ENCODE data around the gene MISP.
"Not testable (repeated sequence)": the region's sequence is repeated elsewhere in the genome, so short reads cannot be mapped to it uniquely, and the experiment has no call there.

The MISP gene, protein sequence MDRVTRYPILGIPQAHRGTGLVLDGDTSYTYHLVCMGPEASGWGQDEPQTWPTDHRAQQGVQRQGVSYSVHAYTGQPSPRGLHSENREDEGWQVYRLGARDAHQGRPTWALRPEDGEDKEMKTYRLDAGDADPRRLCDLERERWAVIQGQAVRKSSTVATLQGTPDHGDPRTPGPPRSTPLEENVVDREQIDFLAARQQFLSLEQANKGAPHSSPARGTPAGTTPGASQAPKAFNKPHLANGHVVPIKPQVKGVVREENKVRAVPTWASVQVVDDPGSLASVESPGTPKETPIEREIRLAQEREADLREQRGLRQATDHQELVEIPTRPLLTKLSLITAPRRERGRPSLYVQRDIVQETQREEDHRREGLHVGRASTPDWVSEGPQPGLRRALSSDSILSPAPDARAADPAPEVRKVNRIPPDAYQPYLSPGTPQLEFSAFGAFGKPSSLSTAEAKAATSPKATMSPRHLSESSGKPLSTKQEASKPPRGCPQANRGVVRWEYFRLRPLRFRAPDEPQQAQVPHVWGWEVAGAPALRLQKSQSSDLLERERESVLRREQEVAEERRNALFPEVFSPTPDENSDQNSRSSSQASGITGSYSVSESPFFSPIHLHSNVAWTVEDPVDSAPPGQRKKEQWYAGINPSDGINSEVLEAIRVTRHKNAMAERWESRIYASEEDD

GRCh38 chr19:750640-751423 is at the start of gene MISP:
Gene MISP (plus strand): TSS chr19:751112. CDS start chr19:756947, 5,835 bp downstream.
- no peak for DNase-seq

DNA sequence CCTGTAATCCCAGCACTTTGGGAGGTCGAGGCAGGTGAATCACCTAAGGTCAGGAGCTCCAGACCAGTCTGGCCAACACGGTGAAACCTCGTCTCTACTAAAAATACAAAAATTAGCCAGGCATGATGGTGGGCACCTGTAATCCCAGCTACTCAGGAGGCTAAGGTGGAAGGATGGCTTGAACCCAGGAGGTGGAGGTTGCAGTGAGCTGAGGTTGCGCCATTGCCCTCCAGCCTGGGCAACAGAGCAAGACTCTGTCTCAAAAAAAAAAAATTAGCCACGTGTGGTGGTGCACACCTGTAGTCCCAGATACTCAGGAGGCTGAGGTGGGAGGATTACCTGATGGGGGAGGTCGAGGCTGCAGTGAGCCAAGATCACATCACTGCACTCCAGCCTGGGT is 48.1 kb upstream of the MISP start:
- DNase-seq, result not testable (repeated sequence)

DNA sequence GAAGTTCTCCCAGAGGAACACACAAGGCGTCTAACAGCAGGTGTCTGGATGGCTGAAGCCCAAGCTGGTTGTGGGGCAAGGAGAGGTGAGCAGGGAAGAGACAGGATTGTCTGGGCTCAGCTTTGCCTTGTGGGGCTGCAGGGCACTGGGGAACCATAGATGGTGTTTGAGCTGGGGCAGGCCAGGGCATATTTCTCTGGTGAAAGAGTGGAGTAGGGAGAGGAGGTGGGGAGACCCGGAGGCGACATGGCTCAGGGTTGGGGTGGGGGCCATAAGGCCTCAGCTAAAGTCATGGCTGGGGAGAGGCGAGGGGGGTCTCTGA is 47.6 kb upstream of the MISP start:
- DNase-seq, result no peak

GRCh38 chr19:703651-704446 is 47.1 kb upstream of the MISP start:
- peak; percentile 74 for DNase-seq

DNA sequence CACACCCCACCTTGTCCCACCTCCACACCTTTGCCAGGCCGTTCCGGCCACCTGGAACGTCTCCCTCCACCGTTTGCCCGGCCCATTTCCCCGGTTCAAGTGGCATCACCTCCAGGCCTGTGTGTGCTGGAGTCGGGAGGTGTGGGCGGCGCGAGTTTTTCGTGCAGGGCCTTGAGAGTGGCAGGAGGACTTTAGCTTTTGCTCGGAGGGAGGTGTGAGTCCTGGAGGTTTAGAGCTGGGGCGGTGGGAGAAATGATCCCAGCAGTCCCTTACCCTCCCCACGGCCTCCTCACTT is 46.5 kb upstream of the MISP start:
- DNase-seq, result no peak

- peak; percentile 12 for DNase-seq
These were observed 42.5 kb upstream of the MISP start, which contains the start of gene PALM for GRCh38 chr19:708154-709143. Gene PALM (plus strand): TSS chr19:708935. CDS start chr19:709147, 212 bp downstream.

GRCh38 chr19:709196-709964 is 41.5 kb upstream of the MISP start:
- no peak for DNase-seq

DNA sequence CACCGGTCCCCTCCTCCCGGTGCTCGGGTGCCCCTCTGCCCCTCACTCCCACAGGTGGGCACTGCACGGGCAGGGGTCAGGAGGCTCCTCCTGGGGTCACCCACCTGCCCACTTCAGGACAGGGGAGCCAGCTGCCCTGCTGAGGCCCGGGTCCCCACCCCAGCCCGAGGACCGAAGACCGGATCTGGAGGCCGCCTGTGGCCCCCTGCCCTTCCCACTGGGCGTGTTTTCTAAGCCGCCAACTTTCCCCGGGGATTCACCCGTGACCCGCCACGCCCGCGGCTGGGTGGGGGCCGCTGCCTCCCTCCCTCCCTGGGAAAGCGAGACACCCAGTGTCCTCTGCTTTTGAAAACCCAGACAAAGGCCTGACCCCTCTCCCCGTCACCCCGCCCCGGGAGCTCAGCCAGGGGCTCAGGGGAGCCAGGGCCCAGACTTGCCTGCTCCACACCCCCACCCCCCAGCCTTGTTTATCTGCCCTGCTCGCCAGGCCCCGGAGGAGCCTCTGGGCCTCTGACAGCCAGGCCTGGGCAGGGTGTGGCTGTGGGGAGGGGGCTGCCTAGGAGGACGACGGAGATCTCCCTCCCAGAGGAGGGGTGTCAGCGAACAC is 40.8 kb upstream of the MISP start:
- no peak for DNase-seq

DNA sequence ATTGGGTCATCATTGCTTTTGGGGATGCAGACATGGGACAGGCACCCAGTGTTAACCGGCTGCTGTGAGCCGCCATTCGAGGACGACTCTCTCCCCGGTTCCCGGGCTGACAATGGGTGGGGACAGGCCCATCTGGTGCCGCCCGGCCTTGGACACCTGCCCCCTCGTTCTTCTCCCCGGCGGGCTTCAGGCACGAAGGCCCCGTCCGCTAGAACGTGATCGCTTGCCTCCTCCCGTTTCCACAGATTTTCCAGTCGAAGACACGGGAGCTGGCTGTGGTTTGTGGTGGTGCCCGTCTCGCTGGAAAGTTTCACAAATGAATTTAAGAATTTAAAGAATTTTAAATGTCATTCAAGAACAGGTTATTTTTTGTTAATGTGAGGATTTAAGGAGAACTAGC is 40.1 kb upstream of the MISP start:
- no peak for DNase-seq

DNA sequence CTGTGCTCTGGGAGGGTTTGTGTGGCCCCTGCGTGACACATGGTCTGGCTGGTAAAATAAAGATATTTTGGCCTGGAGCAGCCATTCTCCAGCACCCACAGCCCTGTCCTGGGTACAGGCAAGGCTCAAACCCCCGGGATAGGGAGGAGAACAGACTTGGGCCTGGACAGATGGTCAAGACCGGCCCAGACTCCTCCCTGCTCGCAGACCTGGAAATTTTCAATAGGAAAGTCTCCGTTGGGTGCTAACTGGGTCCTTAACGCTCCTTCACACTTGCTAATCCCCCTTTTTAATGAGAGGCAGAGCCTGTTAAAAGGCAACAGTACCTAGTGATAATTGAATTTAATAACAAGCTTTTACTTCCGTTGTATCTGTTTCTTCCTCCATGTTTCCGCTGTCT is 39.7 kb upstream of the MISP start:
- DNase-seq, result no peak

- DNase-seq, result no peak
These were observed 35.6 kb upstream of the MISP start for GRCh38 chr19:715347-715746.

DNA sequence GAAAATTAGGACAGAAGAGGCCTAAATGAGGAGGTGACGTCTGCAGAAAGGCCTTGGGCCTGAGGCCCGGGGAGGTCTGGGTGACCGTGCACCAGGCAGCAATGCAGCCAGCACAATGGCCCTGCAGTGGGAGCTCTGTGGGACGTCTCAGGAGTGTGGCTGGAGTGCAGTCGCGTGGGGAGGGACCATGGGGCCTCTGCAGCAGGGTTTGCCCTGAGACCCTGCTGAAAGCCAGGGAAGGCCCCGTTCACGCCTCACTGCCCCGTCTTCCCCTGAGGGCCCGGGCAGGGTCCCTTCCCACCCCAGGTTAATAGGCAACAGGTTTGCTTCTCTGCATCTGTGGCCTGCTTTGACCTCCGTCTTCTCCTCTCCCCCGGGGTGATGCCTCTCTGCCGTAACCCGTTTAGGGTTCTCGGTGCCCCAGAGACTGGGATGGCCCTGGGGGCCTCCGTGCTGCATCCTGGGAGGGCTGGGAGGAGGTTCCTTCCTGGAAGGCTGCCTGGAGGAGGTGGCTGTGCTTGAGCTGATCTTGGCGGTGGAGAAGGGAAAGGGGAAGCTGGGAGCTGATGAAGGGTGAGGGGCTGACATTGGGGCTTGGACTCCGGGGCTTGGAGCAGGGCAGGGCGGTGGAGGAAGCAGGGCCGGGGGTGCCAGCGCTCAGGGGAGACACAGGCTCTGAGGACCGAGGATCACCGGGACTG is 32.5 kb upstream of the MISP start:
- no peak for DNase-seq

DNA sequence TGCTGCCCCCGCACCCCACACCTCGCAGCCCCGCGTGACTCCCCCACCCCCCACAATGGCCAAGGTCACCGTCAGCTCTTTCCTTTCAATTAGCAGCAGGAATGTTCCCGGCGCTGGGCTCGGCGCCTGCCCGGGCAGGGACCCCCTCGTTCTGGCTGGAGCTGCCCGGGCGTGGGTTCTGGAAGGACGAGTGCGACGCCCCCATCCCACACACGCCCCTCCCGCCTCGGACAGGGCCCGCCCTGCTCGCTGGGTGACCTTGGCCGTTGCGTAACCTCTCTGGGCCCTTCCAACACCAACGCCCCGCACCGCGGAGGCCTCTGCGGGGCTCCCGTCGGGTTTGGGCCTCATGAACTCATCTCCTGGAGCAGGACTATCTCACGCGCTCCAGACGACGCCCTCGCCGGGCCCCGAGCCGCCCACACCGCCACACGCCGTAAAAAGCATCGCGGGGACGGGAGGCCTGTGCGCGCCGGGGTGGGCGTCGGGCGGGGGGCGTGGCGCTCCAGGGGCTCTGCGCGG is 31.9 kb upstream of the MISP start:
- no peak for DNase-seq

GRCh38 chr19:719636-720344 is 31.1 kb upstream of the MISP start:
- peak; percentile 18 for DNase-seq

- no peak for DNase-seq
These were observed 30.4 kb upstream of the MISP start for GRCh38 chr19:720345-721160.

DNA sequence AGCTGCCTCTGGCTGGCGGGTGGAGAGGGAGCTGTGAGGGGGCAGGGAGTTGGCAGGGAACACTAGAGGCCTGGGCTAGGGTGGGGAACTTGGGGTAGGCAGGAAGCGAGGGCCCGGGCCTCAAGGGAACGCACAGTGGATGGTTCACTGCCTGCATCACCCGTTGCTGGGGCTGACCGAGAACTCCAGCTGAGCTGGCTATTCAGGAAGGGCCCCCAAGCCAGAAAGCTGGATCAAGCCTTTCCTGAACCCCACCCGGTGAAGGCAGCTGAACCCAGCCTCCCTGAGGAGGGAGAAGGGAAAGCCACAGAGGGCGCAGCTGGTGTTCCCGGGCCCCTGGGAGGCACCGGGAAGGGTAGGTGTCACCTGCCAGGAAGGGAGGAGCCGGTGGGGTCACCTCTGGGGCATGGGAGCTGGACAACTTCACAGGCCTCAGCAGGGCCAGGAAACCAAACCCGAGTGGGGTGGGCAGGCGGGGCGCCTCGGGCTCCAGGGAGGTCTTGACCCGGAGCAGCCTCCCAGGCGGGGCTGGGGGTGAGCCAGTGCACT is 28.3 kb upstream of the MISP start:
- no peak for DNase-seq

GRCh38 chr19:723247-723646 is 27.7 kb upstream of the MISP start:
- DNase-seq, result no peak

- no peak for DNase-seq
These were observed 27.2 kb upstream of the MISP start for GRCh38 chr19:723714-724113.

All from stimulated activated CD4-positive, alpha-beta T cell treated with anti-CD3 and anti-CD28 coated beads, Interleukin-15, amount 100 ng/mL, for 24 hours (primary cell).